ENCODE data around the gene RHOBTB1.

RHOBTB1 gene

GRCh38 chr10:60965696-60966095, 21.7 kb upstream of the RHOBTB1 start:
- no peak for DNase-seq (ENCODE audit: insufficient read length, low spot score)
- FAIRE-seq, result no peak

- no peak for FAIRE-seq
- DNase-seq (ENCODE audit: insufficient read length, low spot score), result peak; percentile 54
These were observed 20.6 kb upstream of the RHOBTB1 start for GRCh38 chr10:60964257-60965235.

GRCh38 chr10:60963441-60964256, 19.7 kb upstream of the RHOBTB1 start:
- no peak for DNase-seq (ENCODE audit: insufficient read length, low spot score)
- FAIRE-seq, result no peak

- DNase-seq (ENCODE audit: insufficient read length, low spot score) (no peak), FAIRE-seq (no peak)
These were observed 19.0 kb upstream of the RHOBTB1 start for GRCh38 chr10:60962946-60963345.

GRCh38 chr10:60960913-60961312, 16.9 kb upstream of the RHOBTB1 start:
- DNase-seq (ENCODE audit: insufficient read length, low spot score) (no peak), FAIRE-seq (no peak)

- FAIRE-seq, result no peak
- DNase-seq (ENCODE audit: insufficient read length, low spot score), result no peak
These were observed 16.0 kb upstream of the RHOBTB1 start for GRCh38 chr10:60960031-60960430.

GRCh38 chr10:60958892-60959601, 15.1 kb upstream of the RHOBTB1 start:
- DNase-seq (ENCODE audit: insufficient read length, low spot score) (no peak), FAIRE-seq (peak; percentile 57)

GRCh38 chr10:60957667-60958221, 13.8 kb upstream of the RHOBTB1 start:
- no peak for FAIRE-seq
- no peak for DNase-seq (ENCODE audit: insufficient read length, low spot score)

- FAIRE-seq, result peak; percentile 63
- no peak for DNase-seq (ENCODE audit: insufficient read length, low spot score)
These were observed 12.0 kb upstream of the RHOBTB1 start for GRCh38 chr10:60955957-60956425.

GRCh38 chr10:60955316-60955715, 11.3 kb upstream of the RHOBTB1 start:
- no peak for DNase-seq (ENCODE audit: insufficient read length, low spot score)

GRCh38 chr10:60954035-60954434, 10.1 kb upstream of the RHOBTB1 start:
- FAIRE-seq (no peak), DNase-seq (ENCODE audit: insufficient read length, low spot score) (no peak)

More at GRCh38 chr10:60955316-60955715, 11.3 kb upstream of the RHOBTB1 start:
- no peak for FAIRE-seq

- no peak for DNase-seq (ENCODE audit: insufficient read length, low spot score)
- no peak for FAIRE-seq
These were observed 9.4 kb upstream of the RHOBTB1 start for GRCh38 chr10:60953420-60953819.

- FAIRE-seq, result no peak
- no peak for DNase-seq (ENCODE audit: insufficient read length, low spot score)
These were observed 8.8 kb upstream of the RHOBTB1 start for GRCh38 chr10:60952846-60953220.

GRCh38 chr10:60952067-60952845, 8.3 kb upstream of the RHOBTB1 start:
- FAIRE-seq, result no peak
- no peak for DNase-seq (ENCODE audit: insufficient read length, low spot score)

- DNase-seq (ENCODE audit: insufficient read length, low spot score) (no peak), FAIRE-seq (no peak)
These were observed 7.3 kb upstream of the RHOBTB1 start for GRCh38 chr10:60951272-60951724.

GRCh38 chr10:60950300-60950699, 6.3 kb upstream of the RHOBTB1 start:
- DNase-seq (ENCODE audit: insufficient read length, low spot score), result no peak
- no peak for FAIRE-seq

GRCh38 chr10:60948851-60949250, 4.9 kb upstream of the RHOBTB1 start:
- DNase-seq (ENCODE audit: insufficient read length, low spot score) (no peak), FAIRE-seq (no peak)

- no peak for DNase-seq (ENCODE audit: insufficient read length, low spot score)
- no peak for FAIRE-seq
These were observed 919 bp upstream of the RHOBTB1 start for GRCh38 chr10:60944910-60945297.

- FAIRE-seq, result no peak
- peak; percentile 32 for DNase-seq (ENCODE audit: insufficient read length, low spot score)
These were observed 498 bp downstream of the RHOBTB1 start for GRCh38 chr10:60943316-60944057.

Measured in HTR-8/SVneo (cell line).